ENCODE data around the gene IFFO2. TPM values are rescaled to one million over a fixed set of nuclear protein-coding genes. Genes with fewer than 3 reads are reported as not detected.
A peak's percentile ranks its signal among the peaks of the same experiment; 100 is the strongest.

IFFO2 gene
- polyA plus RNA-seq, 4 donors, result 0.22 to 3.6 (median 2.4) TPM

DNA sequence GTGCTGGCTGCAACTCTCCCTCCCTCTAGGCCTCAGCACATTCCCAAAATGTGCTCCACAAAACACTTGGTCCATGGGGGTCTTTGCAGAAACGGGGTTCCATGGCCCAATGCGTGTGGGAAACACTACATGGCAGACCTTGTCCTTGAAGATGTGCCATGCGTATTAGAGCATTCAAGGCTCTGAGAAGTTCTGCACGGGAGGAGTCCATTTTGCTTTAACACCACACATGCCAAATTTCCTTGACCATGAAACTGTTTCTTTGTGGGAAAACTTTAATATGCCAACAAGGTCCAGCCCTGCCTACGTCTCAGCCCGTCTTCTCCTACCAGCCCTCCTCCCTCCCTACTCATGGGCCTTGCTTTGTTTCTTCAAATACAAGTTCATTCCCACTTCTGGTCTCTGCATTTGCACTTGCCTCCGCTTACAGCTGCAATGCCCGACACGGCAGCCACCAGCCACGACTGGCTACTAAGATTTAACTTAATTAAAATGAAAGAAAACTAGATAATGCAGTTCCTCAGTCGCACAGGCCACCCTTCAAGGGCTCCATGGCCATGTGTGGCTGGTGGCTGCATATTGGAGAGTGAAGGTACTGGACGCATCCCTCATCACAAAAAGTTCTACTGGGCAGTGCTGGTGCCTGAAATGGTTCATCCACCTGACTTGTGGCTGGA lies 77.8 kb downstream of the IFFO2 start:
- no peaks in the 10 kb centered on the region for H3K36me3 ChIP-seq (ENCODE audit: control insufficient read depth in 3 of 3, insufficient read depth in 2 of 3, low read depth in 1 of 3, low read length in 3 of 3)
- peaks cover 0 to 3% (median 0%) of the 10 kb centered on the region in 3 donors for H3K27me3 ChIP-seq (ENCODE audit: control insufficient read depth in 3 of 3, insufficient read depth in 3 of 3, low read length in 3 of 3)
- H3K4me3 ChIP-seq (ENCODE audit: low read depth in 1 of 3, low read length in 3 of 3), result no peak overlapping the region
- no peak overlapping the region for H3K27ac ChIP-seq (ENCODE audit: low read depth in 1 of 3, low read length in 2 of 3)
- FAIRE-seq, result no peak
- no peaks in the 10 kb centered on the region for H3K9me3 ChIP-seq (ENCODE audit: control insufficient read depth in 2 of 2, insufficient read depth in 1 of 2, low read depth in 1 of 2, low read length in 1 of 2)
- DNase-seq, result no peak
- 73 to 84% (median 74%) methylated on average over 12 of the region's 12 CpGs for WGBS, 3 donors
- H3K4me1 ChIP-seq (ENCODE audit: control insufficient read depth in 3 of 3, insufficient read depth in 2 of 3, low read depth in 1 of 3, low read length in 2 of 3), result no peaks in the 10 kb centered on the region

DNA sequence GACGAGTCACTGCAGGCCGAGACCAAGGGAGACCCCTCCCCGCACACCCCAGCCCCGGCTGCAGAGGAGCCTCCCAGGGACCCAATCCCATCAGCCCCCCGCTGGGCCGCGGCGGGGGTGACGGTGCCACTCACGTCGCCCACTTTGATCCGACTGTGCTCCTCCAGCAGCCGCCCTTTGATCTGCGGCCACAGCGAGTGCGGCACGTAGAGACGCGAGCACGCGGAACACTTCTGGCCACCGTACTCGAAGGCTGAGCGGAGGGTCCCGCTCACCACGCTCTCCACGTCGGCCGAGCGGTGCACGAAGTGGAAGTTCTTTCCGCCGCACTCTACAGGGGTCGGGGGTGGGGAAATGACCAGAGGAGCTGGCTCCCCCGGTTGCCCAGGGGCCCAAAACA lies 79.2 kb downstream of the IFFO2 start:
- DNase-seq, result no peak
- no peaks in the 10 kb centered on the region for H3K36me3 ChIP-seq (ENCODE audit: control insufficient read depth in 3 of 3, insufficient read depth in 2 of 3, low read depth in 1 of 3, low read length in 3 of 3)

DNA sequence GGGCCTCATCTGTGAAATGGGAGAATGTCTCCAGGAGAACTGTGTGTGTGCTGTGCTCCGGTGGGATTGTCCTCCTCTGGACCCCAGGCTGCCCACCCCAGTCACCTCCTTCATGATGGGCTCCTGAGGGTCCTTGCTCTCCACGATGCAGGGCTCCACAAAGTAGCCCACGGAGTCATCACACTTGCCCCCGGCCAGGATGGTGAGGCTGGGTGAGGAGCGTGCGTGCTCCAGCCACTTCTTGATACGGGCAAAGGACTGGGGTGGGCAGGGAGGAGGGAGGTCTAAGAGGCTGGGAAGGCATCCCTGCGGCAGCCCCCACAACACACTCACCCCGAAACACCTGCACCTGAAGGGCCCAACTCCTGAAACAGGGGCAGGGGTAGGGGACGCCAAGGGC lies 80.3 kb downstream of the IFFO2 start:
- H3K4me3 ChIP-seq (ENCODE audit: low read depth in 1 of 3, low read length in 3 of 3), result no peak overlapping the region
- peaks cover 0 to 3% (median 0%) of the 10 kb centered on the region in 3 donors for H3K27me3 ChIP-seq (ENCODE audit: control insufficient read depth in 3 of 3, insufficient read depth in 3 of 3, low read length in 3 of 3)
- no peak overlapping the region for H3K27ac ChIP-seq (ENCODE audit: low read depth in 1 of 3, low read length in 2 of 3)
- no peak for FAIRE-seq
- no peaks in the 10 kb centered on the region for H3K36me3 ChIP-seq (ENCODE audit: control insufficient read depth in 3 of 3, insufficient read depth in 2 of 3, low read depth in 1 of 3, low read length in 3 of 3)
- 87 to 96% (median 90%) methylated on average over 10 of the region's 10 CpGs for WGBS, 3 donors
- H3K9me3 ChIP-seq (ENCODE audit: control insufficient read depth in 2 of 2, insufficient read depth in 1 of 2, low read depth in 1 of 2, low read length in 1 of 2), result no peaks in the 10 kb centered on the region
- DNase-seq, result no peak
- H3K4me1 ChIP-seq (ENCODE audit: control insufficient read depth in 3 of 3, insufficient read depth in 2 of 3, low read depth in 1 of 3, low read length in 2 of 3), result no peaks in the 10 kb centered on the region

More for the DNA sequence above, 79.2 kb downstream of the IFFO2 start:
- Histone ChIP-seq H3K4me1 (ENCODE audit: control insufficient read depth in 3 of 3, insufficient read depth in 2 of 3, low read depth in 1 of 3, low read length in 2 of 3) (no peaks in the 10 kb centered on the region), H3K4me3 (ENCODE audit: low read depth in 1 of 3, low read length in 3 of 3) (no peak overlapping the region), H3K27ac (ENCODE audit: low read depth in 1 of 3, low read length in 2 of 3) (no peak overlapping the region), H3K27me3 (ENCODE audit: control insufficient read depth in 3 of 3, insufficient read depth in 3 of 3, low read length in 3 of 3) (peaks cover 0 to 3% (median 0%) of the 10 kb centered on the region in 3 donors), H3K9me3 (ENCODE audit: control insufficient read depth in 2 of 2, insufficient read depth in 1 of 2, low read depth in 1 of 2, low read length in 1 of 2) (no peaks in the 10 kb centered on the region)
- WGBS, 3 donors, result 90 to 92% (median 91%) methylated on average over 29 to 35 of the region's 35 CpGs
- no peak for FAIRE-seq

DNA sequence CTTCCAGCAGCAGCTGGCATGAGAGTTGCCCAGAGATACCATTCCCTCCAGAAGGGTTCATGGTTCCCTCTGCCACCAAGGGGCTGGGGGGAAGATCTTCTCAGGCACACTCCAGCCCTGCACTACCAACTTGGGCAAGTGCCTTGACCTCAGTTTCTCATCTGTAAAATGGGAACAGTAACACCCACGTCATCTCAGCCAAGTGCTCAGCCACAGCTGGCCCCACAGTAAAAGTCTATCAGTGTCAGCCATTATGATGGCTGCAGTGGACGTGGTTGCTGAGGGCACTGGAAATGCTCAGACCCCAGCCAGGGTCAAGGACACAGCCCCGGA lies 80.7 kb downstream of the IFFO2 start:
- FAIRE-seq, result no peak
- peaks cover 0 to 3% (median 0%) of the 10 kb centered on the region in 3 donors for H3K27me3 ChIP-seq (ENCODE audit: control insufficient read depth in 3 of 3, insufficient read depth in 3 of 3, low read length in 3 of 3)
- 59 to 85% (median 75%) methylated on average over 3 of the region's 3 CpGs for WGBS, 3 donors
- H3K4me1 ChIP-seq (ENCODE audit: control insufficient read depth in 3 of 3, insufficient read depth in 2 of 3, low read depth in 1 of 3, low read length in 2 of 3), result no peaks in the 10 kb centered on the region
- H3K36me3 ChIP-seq (ENCODE audit: control insufficient read depth in 3 of 3, insufficient read depth in 2 of 3, low read depth in 1 of 3, low read length in 3 of 3), result no peaks in the 10 kb centered on the region
- no peaks in the 10 kb centered on the region for H3K9me3 ChIP-seq (ENCODE audit: control insufficient read depth in 2 of 2, insufficient read depth in 1 of 2, low read depth in 1 of 2, low read length in 1 of 2)
- H3K27ac ChIP-seq (ENCODE audit: low read depth in 1 of 3, low read length in 2 of 3), result no peak overlapping the region
- no peak overlapping the region for H3K4me3 ChIP-seq (ENCODE audit: low read depth in 1 of 3, low read length in 3 of 3)
- no peak for DNase-seq

DNA sequence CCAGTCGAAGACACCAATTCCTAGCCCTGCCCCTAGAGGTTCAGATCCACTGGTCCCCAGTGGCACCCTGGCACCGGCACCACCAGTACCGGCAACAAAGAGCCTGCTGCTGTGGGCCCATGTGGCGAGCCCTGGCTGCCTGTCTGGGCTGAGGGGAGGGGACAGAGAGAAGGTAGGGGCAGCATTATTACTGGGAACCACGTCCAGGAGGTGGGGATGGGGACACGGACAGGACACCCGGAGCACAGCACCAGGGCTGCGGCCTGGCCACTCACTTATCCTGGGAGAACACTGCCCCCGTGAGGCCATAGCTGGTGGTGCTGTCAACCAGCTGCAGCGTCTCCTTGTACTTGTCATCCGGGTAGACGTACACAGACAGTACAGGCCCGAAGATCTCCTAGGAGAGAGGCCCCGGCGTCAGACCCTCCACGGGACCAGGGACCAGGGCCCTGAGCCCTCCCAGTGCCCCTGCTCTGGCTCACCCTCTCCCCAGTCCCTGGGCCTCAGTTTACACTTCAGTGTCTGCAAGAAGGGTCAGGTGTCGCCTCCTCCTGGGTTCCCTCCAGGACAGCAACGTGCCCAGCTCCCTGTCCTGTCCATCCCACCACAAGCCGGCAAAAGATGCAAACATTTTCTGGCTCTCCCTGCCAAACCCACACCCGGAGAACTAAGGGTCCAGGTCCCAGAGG lies 81.2 kb downstream of the IFFO2 start:
- FAIRE-seq, result no peak
- Histone ChIP-seq H3K9me3 (ENCODE audit: control insufficient read depth in 2 of 2, insufficient read depth in 1 of 2, low read depth in 1 of 2, low read length in 1 of 2) (no peaks in the 10 kb centered on the region), H3K4me1 (ENCODE audit: control insufficient read depth in 3 of 3, insufficient read depth in 2 of 3, low read depth in 1 of 3, low read length in 2 of 3) (no peaks in the 10 kb centered on the region), H3K27me3 (ENCODE audit: control insufficient read depth in 3 of 3, insufficient read depth in 3 of 3, low read length in 3 of 3) (peaks cover 0 to 3% (median 0%) of the 10 kb centered on the region in 3 donors), H3K4me3 (ENCODE audit: low read depth in 1 of 3, low read length in 3 of 3) (no peak overlapping the region), H3K36me3 (ENCODE audit: control insufficient read depth in 3 of 3, insufficient read depth in 2 of 3, low read depth in 1 of 3, low read length in 3 of 3) (no peaks in the 10 kb centered on the region), H3K27ac (ENCODE audit: low read depth in 1 of 3, low read length in 2 of 3) (no peak overlapping the region)
- 30 to 39% (median 33%) methylated on average over 20 of the region's 20 CpGs for WGBS, 3 donors
- peak; percentile 72 to 80 for DNase-seq

DNA sequence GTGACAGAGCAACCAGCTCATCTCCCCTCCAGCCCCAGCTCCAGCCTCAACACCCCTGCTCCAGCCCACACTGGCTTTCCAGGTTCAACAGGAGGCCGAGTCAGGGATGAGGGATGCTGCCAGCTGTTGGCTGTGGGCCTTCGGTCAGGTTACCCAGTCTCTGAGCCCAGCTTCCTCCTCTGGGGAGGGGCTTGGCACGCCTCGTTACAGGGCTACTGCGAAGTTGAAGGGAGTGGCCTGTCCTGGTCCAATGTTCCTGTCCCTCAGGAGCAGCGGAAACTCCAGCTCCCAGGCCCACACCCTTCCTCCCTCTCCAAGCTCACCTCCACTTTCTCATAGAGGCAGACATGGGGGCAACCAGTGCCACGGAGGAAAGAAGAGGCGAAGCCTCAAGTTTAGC lies 81.9 kb downstream of the IFFO2 start:
- no peaks in the 10 kb centered on the region for H3K27me3 ChIP-seq (ENCODE audit: control insufficient read depth in 3 of 3, insufficient read depth in 3 of 3, low read length in 3 of 3)
- 29 to 65% (median 49%) methylated on average over 8 of the region's 8 CpGs for WGBS, 3 donors
- DNase-seq (peak in 1 of 2 donors; percentile 66), FAIRE-seq (no peak)
- no peak overlapping the region for H3K27ac ChIP-seq (ENCODE audit: low read depth in 1 of 3, low read length in 2 of 3)
- H3K9me3 ChIP-seq (ENCODE audit: control insufficient read depth in 2 of 2, insufficient read depth in 1 of 2, low read depth in 1 of 2, low read length in 1 of 2), result no peaks in the 10 kb centered on the region
- H3K4me3 ChIP-seq (ENCODE audit: low read depth in 1 of 3, low read length in 3 of 3), result no peak overlapping the region
- no peaks in the 10 kb centered on the region for H3K36me3 ChIP-seq (ENCODE audit: control insufficient read depth in 3 of 3, insufficient read depth in 2 of 3, low read depth in 1 of 3, low read length in 3 of 3)
- no peaks in the 10 kb centered on the region for H3K4me1 ChIP-seq (ENCODE audit: control insufficient read depth in 3 of 3, insufficient read depth in 2 of 3, low read depth in 1 of 3, low read length in 2 of 3)

DNA sequence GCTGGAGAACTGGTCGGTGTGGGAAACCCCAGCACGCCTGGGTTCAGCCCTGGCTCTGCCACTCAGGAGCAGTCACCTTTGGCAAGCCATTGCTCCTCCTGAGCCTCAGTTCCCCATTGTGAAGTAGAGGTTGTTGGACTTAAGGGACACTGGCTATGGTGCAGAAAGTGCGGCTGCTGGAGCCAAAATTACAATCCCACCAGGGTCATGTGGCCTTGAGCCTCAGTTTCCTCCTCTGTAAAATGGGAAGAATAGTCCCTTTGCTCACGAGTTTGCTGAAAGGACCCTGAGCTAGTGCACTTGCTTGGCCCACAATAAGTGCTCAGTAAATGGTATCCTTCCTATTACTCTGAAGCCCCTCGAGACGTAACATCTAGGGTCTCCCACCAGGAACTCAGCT lies 82.4 kb downstream of the IFFO2 start:
- DNase-seq (no peak), FAIRE-seq (no peak)
- no peaks in the 10 kb centered on the region for H3K27me3 ChIP-seq (ENCODE audit: control insufficient read depth in 3 of 3, insufficient read depth in 3 of 3, low read length in 3 of 3)
- no peaks in the 10 kb centered on the region for H3K9me3 ChIP-seq (ENCODE audit: control insufficient read depth in 2 of 2, insufficient read depth in 1 of 2, low read depth in 1 of 2, low read length in 1 of 2)
- no peaks in the 10 kb centered on the region for H3K36me3 ChIP-seq (ENCODE audit: control insufficient read depth in 3 of 3, insufficient read depth in 2 of 3, low read depth in 1 of 3, low read length in 3 of 3)
- no peak overlapping the region for H3K4me3 ChIP-seq (ENCODE audit: low read depth in 1 of 3, low read length in 3 of 3)
- no peak overlapping the region for H3K27ac ChIP-seq (ENCODE audit: low read depth in 1 of 3, low read length in 2 of 3)
- H3K4me1 ChIP-seq (ENCODE audit: control insufficient read depth in 3 of 3, insufficient read depth in 2 of 3, low read depth in 1 of 3, low read length in 2 of 3), result no peaks in the 10 kb centered on the region
- 64 to 91% (median 80%) methylated on average over 6 of the region's 6 CpGs for WGBS, 3 donors

DNA sequence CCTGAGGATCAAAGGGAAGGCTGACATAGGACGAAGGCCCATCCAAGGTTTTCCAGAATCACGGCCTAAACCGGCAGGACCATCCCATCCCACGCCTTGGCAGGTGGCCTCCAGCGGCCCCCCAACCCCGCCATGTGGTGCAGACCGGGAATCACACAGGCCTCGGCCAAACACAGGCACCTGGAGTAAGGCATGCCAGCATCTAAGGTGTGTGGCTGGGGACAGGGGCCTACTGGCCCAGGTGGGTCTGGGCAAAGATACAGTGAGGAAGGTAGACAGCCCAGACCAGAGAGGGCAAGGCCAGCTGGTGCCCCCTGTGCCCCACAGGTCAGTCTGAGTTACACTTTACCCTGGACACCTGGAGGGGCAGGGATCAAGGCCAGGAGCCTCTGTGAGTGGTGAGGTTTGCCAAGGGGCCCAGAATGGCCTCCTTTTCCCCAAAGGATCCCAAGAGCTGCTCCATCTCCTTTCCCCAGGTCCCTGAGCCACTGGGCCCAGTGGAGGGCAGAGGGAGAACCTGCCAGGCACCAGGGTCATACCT lies 84.3 kb downstream of the IFFO2 start:
- no peaks in the 10 kb centered on the region for H3K36me3 ChIP-seq (ENCODE audit: control insufficient read depth in 3 of 3, insufficient read depth in 2 of 3, low read depth in 1 of 3, low read length in 3 of 3)
- H3K27ac ChIP-seq (ENCODE audit: low read depth in 1 of 3, low read length in 2 of 3), result no peak overlapping the region
- no peaks in the 10 kb centered on the region for H3K9me3 ChIP-seq (ENCODE audit: control insufficient read depth in 2 of 2, insufficient read depth in 1 of 2, low read depth in 1 of 2, low read length in 1 of 2)
- no peak overlapping the region for H3K4me3 ChIP-seq (ENCODE audit: low read depth in 1 of 3, low read length in 3 of 3)
- FAIRE-seq (no peak), DNase-seq (no peak)
- no peaks in the 10 kb centered on the region for H3K4me1 ChIP-seq (ENCODE audit: control insufficient read depth in 3 of 3, insufficient read depth in 2 of 3, low read depth in 1 of 3, low read length in 2 of 3)
- H3K27me3 ChIP-seq (ENCODE audit: control insufficient read depth in 3 of 3, insufficient read depth in 3 of 3, low read length in 3 of 3), result no peaks in the 10 kb centered on the region
- WGBS, 3 donors, result 78 to 83% (median 82%) methylated on average over 8 of the region's 8 CpGs
